ENCODE measurements around the gene CTDP1.

The CTDP1 gene

GRCh38 chr18:79706006-79706405, 26.4 kb downstream of the CTDP1 start:
- Histone ChIP-seq H3K9ac (no peak overlapping the region), H3K4me3 (no peak overlapping the region), H3K4me1 (no peaks in the 10 kb centered on the region), H3K27ac (no peak overlapping the region), H3K4me2 (no peak overlapping the region), H4K20me1 (peaks cover 43 to 97% (median 77%) of the 10 kb centered on the region in 11 experiments; a peak in 20 of 22 replicates), H3K36me3 (peaks cover 86 to 100% (median 97%) of the 10 kb centered on the region in 11 experiments), H3K9me3 (replicated peaks in 1 of 11) (no peaks in the 10 kb centered on the region), H3K27me3 (no peaks in the 10 kb centered on the region)
- no peak for TF ChIP-seq Cebpa-rat (IDR thresholded peaks at IDR 0.05)

- H4K20me1 ChIP-seq: peaks cover 43 to 98% (median 76%) of the 10 kb centered on the region in 11 experiments; a peak in 20 of 22 replicates
- H3K36me3 ChIP-seq: peaks cover 88 to 100% (median 97%) of the 10 kb centered on the region in 11 experiments
- H3K27me3 ChIP-seq: no peaks in the 10 kb centered on the region
Measured at GRCh38 chr18:79706658-79707057, 27.1 kb downstream of the CTDP1 start.

DNA sequence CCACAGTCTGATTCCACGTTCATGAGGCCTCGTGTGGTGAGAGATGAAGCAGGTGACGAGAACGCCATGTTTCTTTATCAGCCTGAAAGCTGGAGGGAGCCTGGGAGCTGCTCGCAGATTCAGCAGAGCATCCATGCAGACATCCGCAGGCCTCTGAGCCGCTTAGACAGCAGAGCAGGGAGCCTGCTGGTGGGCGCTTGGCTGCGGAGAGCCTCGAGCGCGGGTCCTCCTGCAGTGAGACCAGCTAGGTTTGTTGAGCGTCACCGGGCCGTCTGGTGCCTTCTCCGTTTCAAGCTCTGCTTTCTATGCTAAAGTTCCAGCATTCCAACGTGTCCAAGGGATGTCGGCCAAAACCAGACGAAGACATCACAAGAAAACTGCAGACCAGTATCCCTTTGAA, 27.6 kb downstream of the CTDP1 start:
- TF ChIP-seq Cebpa-rat (IDR thresholded peaks at IDR 0.05): no peak
- no peak overlapping the region for H3K27ac ChIP-seq
- no peak overlapping the region for H3K4me2 ChIP-seq
- H3K4me3 ChIP-seq: no peak overlapping the region
- H3K9ac ChIP-seq: no peak overlapping the region
- no peaks in the 10 kb centered on the region for H3K27me3 ChIP-seq
- no peaks in the 10 kb centered on the region for H3K9me3 ChIP-seq (replicated peaks in 1 of 11)
- H3K36me3 ChIP-seq: peaks cover 88 to 100% (median 98%) of the 10 kb centered on the region in 11 experiments
- H3K4me1 ChIP-seq: no peaks in the 10 kb centered on the region
- peaks cover 39 to 98% (median 70%) of the 10 kb centered on the region in 11 experiments; a peak in 20 of 22 replicates for H4K20me1 ChIP-seq

More at GRCh38 chr18:79706658-79707057, 27.1 kb downstream of the CTDP1 start:
- Histone ChIP-seq H3K9ac (no peak overlapping the region), H3K4me3 (no peak overlapping the region), H3K27ac (no peak overlapping the region), H3K4me1 (no peaks in the 10 kb centered on the region), H3K9me3 (replicated peaks in 1 of 11) (no peaks in the 10 kb centered on the region), H3K4me2 (no peak overlapping the region)
- no peak for TF ChIP-seq Cebpa-rat (IDR thresholded peaks at IDR 0.05)

GRCh38 chr18:79707671-79708070, 28.1 kb downstream of the CTDP1 start:
- peaks cover 85 to 100% (median 97%) of the 10 kb centered on the region in 11 experiments for H3K36me3 ChIP-seq
- H3K9me3 ChIP-seq (replicated peaks in 1 of 11): no peaks in the 10 kb centered on the region
- H3K4me3 ChIP-seq: no peak overlapping the region
- no peak overlapping the region for H3K4me2 ChIP-seq
- H3K27ac ChIP-seq: no peak overlapping the region
- H3K27me3 ChIP-seq: no peaks in the 10 kb centered on the region
- H3K9ac ChIP-seq: no peak overlapping the region
- no peaks in the 10 kb centered on the region for H3K4me1 ChIP-seq
- H4K20me1 ChIP-seq: peaks cover 35 to 96% (median 66%) of the 10 kb centered on the region in 11 experiments; a peak in 20 of 22 replicates
- no peak for TF ChIP-seq Cebpa-rat (IDR thresholded peaks at IDR 0.05)

GRCh38 chr18:79708412-79708811, 28.8 kb downstream of the CTDP1 start:
- Histone ChIP-seq H3K36me3 (peaks cover 80 to 100% (median 97%) of the 10 kb centered on the region in 11 experiments), H3K9ac (no peak overlapping the region), H3K27me3 (no peaks in the 10 kb centered on the region)

GRCh38 chr18:79712206-79712857, 32.7 kb downstream of the CTDP1 start:
- Histone ChIP-seq H3K36me3 (peaks cover 80 to 100% (median 97%) of the 10 kb centered on the region in 11 experiments), H4K20me1 (peaks cover 22 to 87% (median 47%) of the 10 kb centered on the region in 11 experiments; a peak in 21 of 22 replicates), H3K4me2 (no peak overlapping the region), H3K27ac (no peak overlapping the region), H3K9ac (no peak overlapping the region), H3K27me3 (no peaks in the 10 kb centered on the region), H3K4me3 (no peak overlapping the region), H3K4me1 (no peaks in the 10 kb centered on the region), H3K9me3 (replicated peaks in 1 of 11) (no peaks in the 10 kb centered on the region)
- TF ChIP-seq Cebpa-rat (IDR thresholded peaks at IDR 0.05): no peak

More at GRCh38 chr18:79708412-79708811, 28.8 kb downstream of the CTDP1 start:
- peaks cover 30 to 89% (median 58%) of the 10 kb centered on the region in 11 experiments; a peak in 19 of 22 replicates for H4K20me1 ChIP-seq
- H3K4me1 ChIP-seq: no peaks in the 10 kb centered on the region
- H3K4me2 ChIP-seq: no peak overlapping the region
- no peaks in the 10 kb centered on the region for H3K9me3 ChIP-seq (replicated peaks in 1 of 11)
- no peak for TF ChIP-seq Cebpa-rat (IDR thresholded peaks at IDR 0.05)
- H3K27ac ChIP-seq: no peak overlapping the region
- no peak overlapping the region for H3K4me3 ChIP-seq

GRCh38 chr18:79713341-79713740, 33.7 kb downstream of the CTDP1 start:
- Histone ChIP-seq H3K27ac (no peak overlapping the region), H3K9me3 (replicated peaks in 1 of 11) (no peaks in the 10 kb centered on the region), H3K36me3 (peaks cover 80 to 100% (median 97%) of the 10 kb centered on the region in 11 experiments), H4K20me1 (peaks cover 15 to 87% (median 48%) of the 10 kb centered on the region in 11 experiments; a peak in 21 of 22 replicates), H3K9ac (no peak overlapping the region), H3K4me3 (no peak overlapping the region), H3K4me2 (no peak overlapping the region), H3K27me3 (no peaks in the 10 kb centered on the region), H3K4me1 (no peaks in the 10 kb centered on the region)
- TF ChIP-seq Cebpa-rat (IDR thresholded peaks at IDR 0.05): no peak

DNA sequence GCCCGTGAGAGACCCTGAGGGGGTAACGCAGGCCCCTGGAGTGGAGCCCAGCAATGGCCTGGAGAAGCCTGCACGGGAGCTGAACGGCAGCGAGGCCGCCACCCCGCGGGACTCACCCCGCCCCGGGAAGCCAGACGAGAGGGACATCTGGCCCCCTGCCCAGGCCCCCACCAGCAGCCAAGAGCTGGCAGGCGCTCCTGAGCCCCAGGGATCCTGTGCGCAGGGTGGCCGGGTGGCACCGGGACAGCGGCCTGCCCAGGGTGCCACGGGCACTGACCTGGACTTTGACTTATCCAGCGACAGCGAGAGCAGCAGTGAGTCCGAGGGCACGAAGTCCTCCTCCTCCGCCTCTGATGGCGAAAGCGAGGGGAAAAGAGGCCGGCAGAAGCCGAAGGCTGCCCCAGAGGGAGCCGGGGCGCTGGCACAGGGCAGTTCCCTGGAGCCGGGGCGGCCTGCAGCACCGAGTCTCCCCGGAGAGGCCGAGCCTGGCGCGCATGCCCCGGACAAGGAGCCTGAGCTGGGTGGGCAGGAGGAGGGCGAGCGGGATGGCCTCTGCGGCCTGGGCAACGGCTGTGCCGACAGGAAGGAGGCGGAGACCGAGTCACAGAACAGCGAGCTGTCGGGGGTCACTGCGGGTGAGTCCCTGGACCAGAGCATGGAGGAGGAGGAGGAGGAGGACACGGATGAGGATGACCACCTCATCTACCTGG, 35.1 kb downstream of the CTDP1 start:
- Histone ChIP-seq H3K4me1 (no peaks in the 10 kb centered on the region), H3K9ac (no peak overlapping the region), H3K4me3 (no peak overlapping the region), H3K9me3 (replicated peaks in 1 of 11) (no peaks in the 10 kb centered on the region), H3K4me2 (no peak overlapping the region), H3K27ac (no peak overlapping the region), H4K20me1 (peaks cover 8 to 90% (median 51%) of the 10 kb centered on the region in 11 experiments; a peak in 20 of 22 replicates), H3K27me3 (no peaks in the 10 kb centered on the region), H3K36me3 (peaks cover 87 to 100% (median 99%) of the 10 kb centered on the region in 11 experiments)
- TF ChIP-seq Cebpa-rat (IDR thresholded peaks at IDR 0.05): no peak

GRCh38 chr18:79715280-79715679, 35.7 kb downstream of the CTDP1 start:
- no peak overlapping the region for H3K27ac ChIP-seq
- H3K36me3 ChIP-seq: peaks cover 89 to 100% (median 99%) of the 10 kb centered on the region in 11 experiments

More at GRCh38 chr18:79715280-79715679, 35.7 kb downstream of the CTDP1 start:
- Histone ChIP-seq H3K27me3 (no peaks in the 10 kb centered on the region), H3K9me3 (replicated peaks in 1 of 11) (no peaks in the 10 kb centered on the region), H3K4me2 (no peak overlapping the region), H3K4me3 (no peak overlapping the region), H4K20me1 (peaks cover 10 to 90% (median 54%) of the 10 kb centered on the region in 11 experiments; a peak in 20 of 22 replicates), H3K4me1 (no peaks in the 10 kb centered on the region), H3K9ac (no peak overlapping the region)
- no peak for TF ChIP-seq Cebpa-rat (IDR thresholded peaks at IDR 0.05)
